GM10847 (cell line): ENCODE data around the gene WASF3.

Source experiments
- POLR2A ChIP-seq: IDR thresholded peaks from 2 replicates; pipeline ENCODE4 v1.6.1; 2011; ENCODE audit not compliant: insufficient read length; ENCODE audit errors: extremely low read depth

WASF3 gene

DNA sequence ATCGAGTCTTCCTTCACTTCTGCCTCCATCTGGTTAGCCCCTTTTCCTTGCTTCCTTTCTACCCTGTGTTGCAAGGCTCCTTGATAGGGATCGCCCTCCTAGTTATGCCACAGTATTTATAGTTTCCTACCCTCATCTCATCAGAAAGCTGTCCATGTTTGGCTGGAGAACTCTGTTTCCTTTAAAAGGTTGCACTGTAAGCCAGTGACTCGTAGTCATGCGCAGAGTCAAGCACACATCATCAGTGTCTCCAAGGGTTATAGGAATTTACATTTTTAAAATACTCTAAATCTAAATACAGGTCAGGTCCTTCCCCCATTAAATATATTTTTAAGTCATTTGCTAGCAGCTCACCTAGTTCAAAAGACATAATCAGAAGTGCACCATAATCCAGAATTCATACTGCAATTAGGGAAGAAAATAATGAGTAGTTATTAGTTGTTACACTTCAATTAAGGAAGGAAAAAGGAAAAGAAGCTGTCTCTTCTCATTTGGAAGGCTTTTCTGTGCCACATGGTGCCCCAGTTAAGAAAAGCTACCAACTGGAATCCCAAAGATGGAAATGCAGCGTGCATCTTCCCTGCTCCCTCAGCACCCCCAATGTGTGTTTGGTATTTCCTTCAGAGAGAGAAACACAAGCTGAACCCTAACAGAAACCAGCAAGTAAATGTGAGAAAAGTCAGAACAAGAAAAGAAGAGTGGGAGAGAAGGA lies 122.1 kb downstream of the WASF3 start:
- no peak for TF ChIP-seq POLR2A

DNA sequence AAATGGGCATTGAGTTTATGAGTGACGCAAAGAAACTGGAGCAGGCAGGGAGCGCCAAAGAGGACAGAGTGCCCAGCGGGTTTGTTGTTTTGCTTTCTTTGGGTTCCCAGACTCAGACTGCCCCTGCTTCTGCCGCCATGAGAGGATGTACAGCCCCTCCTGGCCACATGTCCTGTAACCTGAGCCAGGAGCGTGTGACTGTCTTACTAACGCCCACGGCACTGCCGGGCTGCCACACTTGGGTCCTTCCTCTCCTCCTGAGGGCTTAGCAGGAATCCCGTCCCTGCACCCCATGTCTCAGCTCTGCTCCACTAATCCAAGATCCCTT lies 122.6 kb downstream of the WASF3 start:
- no peak for TF ChIP-seq POLR2A

DNA sequence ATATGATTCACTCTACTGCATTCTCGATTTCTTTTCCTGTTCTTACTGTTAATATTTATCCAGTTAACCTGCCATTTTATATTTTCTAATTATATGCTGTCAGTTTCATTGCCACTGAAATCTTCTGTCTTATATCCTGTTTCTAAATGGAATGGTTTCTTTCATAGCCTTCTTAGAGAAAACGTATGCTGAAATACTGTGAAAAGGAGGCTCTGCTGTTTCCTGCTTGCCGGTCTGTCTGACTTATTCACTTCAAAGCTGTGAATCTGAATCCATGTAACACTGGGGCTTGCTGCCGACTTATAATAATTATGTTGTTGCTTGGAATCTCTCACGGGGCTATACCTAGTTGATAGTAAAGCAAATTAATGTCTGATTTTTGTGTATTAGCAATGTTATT lies 123.1 kb downstream of the WASF3 start:
- TF ChIP-seq POLR2A = no peak

DNA sequence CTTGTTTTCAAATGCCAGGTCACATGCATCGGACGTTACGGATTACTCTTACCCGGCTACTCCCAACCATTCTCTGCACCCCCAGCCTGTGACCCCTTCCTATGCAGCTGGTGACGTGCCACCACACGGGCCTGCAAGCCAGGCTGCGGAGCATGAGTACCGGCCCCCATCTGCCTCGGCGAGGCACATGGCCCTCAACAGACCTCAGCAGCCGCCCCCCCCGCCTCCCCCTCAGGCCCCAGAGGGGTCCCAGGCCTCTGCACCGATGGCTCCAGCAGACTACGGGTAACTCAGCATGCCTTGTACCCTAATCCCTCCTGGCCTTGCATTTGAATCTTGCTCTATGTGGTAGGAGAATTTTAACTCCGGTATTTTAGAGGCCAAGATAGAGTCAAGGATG lies 123.6 kb downstream of the WASF3 start:
- TF ChIP-seq POLR2A = no peak

DNA sequence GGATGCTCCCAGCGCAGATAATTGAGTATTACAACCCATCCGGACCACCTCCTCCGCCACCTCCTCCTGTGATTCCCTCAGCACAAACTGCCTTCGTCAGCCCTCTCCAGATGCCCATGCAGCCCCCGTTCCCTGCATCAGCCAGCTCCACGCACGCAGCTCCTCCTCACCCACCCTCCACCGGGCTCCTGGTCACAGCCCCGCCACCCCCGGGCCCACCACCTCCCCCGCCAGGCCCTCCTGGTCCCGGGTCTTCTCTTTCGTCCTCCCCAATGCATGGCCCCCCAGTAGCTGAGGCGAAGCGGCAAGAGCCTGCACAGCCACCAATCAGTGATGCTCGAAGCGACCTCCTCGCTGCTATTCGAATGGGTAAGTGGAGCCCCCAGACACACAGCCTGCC lies 125.1 kb downstream of the WASF3 start:
- no peak for TF ChIP-seq POLR2A

DNA sequence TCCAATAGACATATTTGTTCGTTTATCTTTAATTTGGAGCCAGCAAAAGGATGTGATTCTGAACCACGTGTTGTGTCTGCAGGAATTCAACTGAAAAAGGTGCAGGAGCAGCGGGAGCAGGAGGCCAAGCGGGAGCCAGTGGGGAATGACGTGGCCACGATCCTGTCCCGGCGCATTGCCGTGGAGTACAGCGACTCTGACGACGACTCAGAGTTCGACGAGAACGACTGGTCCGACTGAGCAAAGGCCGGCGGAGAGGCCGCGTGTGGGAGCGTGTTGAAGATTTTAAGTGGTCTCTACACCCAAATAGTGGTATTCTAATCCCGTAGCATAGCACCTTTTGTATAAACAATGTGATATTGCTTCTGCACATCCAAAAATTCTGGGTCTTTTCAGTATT lies 128.1 kb downstream of the WASF3 start:
- TF ChIP-seq POLR2A = no peak

DNA sequence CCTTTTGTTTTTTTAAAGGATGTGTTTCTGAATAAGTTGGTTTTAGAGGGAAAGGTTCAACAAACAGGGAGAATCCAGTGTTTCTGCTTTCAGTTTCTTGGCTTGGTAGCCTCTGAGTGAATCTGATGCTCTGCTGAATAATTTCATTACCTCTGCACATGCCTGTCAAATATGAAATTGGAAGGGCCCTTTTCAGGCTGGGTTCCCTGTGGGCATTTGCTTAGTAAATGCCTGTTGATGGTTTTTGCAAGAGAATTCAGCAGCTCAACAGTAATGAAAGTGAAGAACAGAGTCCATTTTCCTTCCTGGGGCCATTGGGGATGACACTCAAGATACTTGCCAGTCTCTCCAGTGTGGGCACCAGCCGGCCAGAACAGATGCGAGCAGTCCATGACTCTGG lies 128.8 kb downstream of the WASF3 start:
- TF ChIP-seq POLR2A = no peak

DNA sequence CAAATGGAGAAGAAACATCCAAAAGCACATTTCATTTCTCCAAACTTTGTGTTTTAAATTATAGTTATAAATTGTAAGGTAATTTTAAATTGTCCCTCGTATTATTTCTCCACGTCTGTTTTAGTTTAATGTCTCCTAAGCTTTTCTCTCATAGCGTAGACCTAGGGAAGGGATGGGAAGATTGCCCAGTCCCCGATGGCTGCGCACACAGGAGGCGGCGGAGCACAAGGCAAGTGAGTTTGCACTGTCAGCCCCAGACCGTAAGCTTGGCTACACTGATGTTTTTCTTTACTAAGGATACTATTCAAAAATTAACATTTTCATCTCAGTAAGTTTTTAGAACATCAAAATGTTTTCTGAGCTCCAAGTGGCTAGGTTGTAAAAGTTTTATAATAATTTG lies 130.8 kb downstream of the WASF3 start:
- TF ChIP-seq POLR2A = no peak

DNA sequence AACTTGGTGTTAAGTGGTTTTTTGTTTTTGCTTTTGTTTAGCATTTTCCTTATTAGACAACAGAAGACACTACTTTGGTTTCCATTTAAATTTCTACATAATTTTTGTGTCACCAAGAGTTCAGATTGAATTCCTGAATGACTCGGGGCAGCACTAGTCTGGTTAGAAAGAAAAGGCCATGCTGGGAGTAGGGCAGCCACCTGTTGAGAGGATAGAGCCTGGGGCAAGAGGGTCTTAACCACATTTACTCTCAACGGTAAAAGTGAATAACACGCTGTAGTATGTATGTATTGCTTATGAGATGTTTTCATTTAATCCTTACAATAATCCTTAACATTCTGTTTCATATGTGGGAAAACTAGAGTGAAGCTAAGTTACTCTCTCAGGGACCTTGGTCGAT lies 131.5 kb downstream of the WASF3 start:
- no peak for TF ChIP-seq POLR2A

DNA sequence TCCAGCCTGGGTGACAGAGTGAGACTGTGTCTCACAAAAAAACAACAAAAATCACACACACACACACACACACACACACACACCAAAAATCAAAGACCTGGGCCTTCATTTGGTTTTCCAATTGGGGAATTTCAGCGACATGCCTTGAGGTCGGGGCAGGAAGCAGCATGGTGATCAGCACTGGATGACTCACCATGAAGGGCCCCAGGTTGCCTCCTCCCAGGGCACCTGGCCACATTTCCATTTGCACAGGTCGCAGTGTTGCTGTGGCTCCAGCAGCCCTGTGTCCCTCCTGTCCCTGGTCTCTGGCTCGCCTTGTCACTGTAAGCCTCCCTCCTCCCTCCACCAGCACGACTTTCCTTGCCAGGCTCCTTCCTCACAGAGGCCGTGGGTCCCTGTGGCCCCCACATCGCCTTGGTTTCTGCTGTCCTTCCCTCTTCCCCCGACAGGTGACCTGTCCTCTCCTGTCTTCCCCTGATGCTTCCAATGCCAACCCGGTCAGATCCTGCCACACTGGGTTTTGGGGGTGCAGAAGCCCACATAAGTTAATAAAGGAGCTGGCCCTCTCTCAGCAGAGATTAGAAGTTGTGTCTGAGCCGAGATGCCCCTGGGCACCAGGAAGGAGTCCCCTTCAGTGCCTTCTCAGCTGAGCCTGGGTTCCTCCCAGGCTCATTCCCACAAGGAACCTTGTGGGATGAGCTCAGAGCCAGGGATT lies 136.4 kb downstream of the WASF3 start:
- no peak for TF ChIP-seq POLR2A

DNA sequence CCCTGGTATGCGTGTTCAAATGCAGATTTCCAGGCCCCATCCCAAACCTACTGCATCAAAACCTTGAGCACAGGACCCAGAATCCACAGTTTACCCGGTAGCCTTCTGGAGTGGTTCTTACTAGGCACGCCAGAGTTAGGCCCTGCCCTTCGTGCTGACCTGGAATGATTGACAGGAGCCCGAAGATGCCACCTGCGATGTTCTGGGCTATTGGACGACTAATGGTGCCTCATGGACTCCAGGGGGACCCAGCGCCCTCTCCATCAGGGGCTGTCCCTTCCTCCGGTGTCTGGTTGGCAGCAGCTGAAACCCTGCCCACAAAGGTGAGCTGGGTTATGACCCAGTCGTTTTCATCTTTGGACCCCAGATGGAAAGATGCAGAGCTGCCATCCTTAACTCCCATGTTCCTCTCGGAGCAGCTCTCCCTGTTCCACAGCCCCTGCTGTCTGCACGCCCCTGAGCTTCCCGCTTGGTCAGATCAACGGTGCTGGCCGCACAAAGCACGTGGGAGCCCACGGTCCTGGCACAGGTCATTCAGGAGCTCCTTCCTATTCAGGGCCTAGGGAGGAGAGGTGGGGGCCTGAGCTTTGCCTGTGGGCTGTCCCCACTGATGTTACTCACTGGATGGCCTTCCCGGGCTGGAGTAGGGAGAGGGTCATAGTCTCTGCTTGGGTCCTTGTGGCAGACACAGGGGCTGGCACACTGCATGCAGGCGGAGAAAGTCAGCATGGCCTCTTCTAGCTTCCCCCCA lies 137.3 kb downstream of the WASF3 start:
- TF ChIP-seq POLR2A = no peak

DNA sequence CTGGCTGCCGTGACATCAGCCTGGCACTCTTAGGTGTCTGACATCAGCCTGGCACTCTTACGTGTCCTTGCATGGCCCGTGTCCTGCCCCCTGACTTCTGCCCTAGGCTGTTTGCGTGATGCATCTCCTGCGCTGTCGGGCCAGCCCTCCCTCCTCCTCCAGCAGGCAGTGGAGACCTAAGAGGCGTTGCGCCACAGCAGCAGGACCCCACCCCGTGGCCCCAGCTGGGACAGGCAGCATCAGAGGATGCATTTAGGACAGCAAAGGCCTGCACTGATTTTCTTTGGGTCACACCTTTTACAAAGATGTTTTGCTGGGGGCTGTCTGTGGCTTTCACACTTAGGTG lies 137.8 kb downstream of the WASF3 start:
- no peak for TF ChIP-seq POLR2A

DNA sequence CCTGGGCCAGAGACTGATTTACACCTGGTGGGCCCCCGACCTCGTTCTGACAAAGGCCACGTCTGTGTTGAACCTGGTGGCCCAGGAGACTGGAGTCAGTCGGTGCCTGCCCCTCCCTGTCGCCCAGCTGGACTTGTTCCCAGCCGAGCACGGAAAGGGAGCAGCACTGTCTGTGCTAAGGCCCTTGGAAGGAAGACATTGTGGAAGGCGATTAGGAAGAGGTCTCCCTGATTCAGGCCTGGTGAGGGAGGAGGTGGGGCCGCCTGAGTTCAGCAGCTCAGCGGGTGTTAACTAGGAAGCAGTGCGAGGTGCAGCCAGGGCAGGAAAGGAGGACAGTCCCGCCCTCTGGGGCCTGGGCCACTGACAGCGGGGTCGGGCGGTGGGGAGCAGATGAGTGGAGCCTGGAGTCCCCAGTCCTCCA lies 138.4 kb downstream of the WASF3 start:
- no peak for TF ChIP-seq POLR2A

DNA sequence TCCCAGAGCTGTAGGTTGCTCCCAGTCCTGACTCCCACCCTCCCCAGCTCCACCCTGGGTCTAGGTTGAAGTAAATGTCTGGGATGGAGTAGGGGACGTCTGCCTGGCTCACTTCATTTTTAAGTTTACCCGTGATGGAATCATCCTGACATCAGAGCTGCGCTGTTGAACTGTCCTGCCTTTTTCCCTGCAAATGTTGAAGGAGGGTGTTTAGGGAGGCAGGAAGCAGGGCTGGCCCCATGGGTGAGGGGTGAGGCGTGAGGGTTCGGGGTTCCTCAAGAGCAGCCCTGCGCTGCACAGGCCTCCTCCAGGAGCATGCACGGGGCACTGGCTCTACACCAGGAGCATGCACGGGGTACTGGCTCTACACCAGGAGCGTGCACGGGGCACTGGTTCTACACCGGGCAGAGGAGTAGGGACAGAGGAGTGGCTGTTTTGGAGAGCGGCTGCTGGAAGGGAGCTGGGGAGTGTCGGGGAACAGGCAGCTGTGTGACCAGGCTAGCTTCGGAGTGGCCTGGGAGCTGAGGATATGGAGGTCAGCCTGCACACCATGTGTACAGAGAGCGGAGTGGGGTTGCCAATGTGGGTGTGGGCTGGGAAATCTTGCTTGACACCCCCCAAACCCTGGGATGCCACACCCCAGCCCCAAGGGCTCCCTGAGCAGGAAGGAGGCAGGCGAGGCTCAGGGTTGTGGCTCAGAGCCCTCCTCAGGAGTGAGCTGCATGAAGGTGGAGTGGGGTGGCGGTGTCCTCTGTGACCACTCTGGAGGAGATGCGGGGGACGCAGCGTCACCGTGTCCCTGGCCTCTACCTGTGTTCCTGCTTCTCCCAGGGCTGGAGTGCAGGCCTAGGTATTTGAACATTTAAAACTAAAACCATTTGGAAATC lies 139.8 kb downstream of the WASF3 start:
- TF ChIP-seq POLR2A = no peak

DNA sequence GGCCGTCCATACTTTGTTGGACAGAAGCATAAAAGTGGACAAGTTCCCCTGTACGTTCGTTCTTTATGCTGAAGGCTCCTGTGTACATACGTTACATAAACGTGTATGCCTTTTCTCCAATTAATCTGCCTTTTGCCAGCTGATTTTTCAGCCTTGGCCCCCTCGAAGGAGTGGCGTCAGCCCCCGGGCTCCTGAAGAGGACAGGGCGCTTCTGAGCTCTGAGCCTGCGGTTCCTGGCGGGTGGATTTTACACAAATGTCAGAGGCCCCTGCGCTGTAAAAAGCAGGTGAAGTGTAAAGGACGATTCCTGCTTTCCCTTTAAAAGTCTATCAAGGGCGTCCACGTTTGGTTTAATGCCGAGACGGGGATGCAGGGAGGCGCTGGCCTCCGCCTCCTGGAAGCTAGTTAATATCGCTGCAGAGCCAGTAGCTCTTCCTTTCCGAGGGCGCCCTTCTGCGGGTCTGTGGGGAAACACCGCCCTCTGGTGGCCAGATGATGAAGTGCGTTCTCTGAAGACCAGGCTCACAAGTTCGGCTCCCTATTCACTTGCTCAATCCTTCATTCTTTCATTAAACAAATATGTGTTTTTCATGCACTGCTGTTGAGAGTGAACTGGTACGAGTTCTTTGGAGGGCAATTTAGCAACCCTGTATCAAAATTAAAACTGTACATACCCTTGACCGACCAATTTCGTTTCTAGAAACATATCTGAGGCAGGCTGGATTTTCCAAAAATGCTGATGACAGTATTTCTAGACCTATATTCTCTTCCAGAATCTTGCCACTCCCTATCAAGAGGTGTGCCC lies 141.1 kb downstream of the WASF3 start:
- TF ChIP-seq POLR2A = no peak

DNA sequence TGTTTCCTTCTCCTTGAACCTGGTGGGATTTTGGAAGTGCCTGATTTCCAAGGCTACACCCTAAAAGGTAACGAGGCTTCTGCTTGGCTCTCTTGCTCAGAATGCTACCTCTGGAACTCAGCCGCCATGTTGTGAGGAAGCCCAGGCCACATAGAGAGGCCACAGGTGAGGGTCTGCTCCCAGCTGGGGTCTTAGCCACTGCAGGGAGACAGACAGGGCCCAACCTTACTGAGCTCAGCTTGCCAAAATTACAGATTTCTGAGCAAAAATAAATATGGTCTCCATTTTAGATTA lies 141.7 kb downstream of the WASF3 start:
- TF ChIP-seq POLR2A = no peak
